HUES64 (cell line): Measurements from ENCODE around the gene ADORA2B.
"Not testable (repeated sequence)": the region's sequence is repeated elsewhere in the genome, so short reads cannot be mapped to it uniquely, and the experiment has no call there.

Experiments
- H3K27ac ChIP-seq: 2 replicates; pipeline ENCODE4 v1.7.0; 2013; ENCODE audit warnings: low read depth, low read length, inconsistent platforms
- H3K27me3 ChIP-seq: 2 replicates; pipeline ENCODE4 v1.6.1; 2013; ENCODE audit warnings: mild to moderate bottlenecking, low read length; ENCODE audit not compliant: insufficient read depth
- H3K36me3 ChIP-seq: 2 replicates; pipeline ENCODE4 v1.6.1; 2013; ENCODE audit warnings: mild to moderate bottlenecking, low read length; ENCODE audit not compliant: insufficient read depth
- H3K4me1 ChIP-seq: 2 replicates; pipeline ENCODE4 v1.6.1; 2013; ENCODE audit warnings: mild to moderate bottlenecking, low read length, moderate library complexity; ENCODE audit not compliant: insufficient read depth
- H3K4me3 ChIP-seq: 2 replicates; pipeline ENCODE4 v1.5.1; 2013; ENCODE audit warnings: mild to moderate bottlenecking, low read length, moderate library complexity
- H3K9ac ChIP-seq: 2 replicates; pipeline ENCODE4 v1.6.1; 2013; ENCODE audit warnings: mild to moderate bottlenecking, low read depth, low read length
- H3K9me3 ChIP-seq: 2 replicates; pipeline ENCODE4 v1.6.1; 2013; ENCODE audit warnings: low read depth, low read length; ENCODE audit not compliant: insufficient read depth
- WGBS: fragments of 150-250, 120-280 bp; methylation state at CpG from one replicate; pipeline ENCODE4 v1.1.7; 2013; ENCODE audit warnings: missing lambda C conversion rate; 5-methylcytosine and 5-hydroxymethylcytosine counted together

The ADORA2B gene

DNA sequence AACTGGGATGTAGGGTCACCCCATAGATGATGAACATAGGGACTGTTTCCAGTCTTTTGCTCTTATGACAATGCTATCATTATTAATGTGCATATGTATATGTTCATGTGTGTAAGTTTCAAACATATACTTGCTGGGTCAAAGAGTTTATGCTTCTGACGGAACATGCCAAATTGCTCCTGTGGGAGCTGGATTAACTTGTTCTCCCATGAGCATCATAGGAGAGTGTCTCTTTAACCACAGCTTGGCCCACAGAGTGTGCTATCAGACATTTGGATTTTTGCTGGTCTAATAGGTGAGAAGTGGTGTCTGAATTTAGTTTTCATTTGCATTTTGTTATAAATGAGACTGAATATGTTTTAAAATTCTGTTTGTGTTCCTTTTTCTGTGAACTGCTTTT lies 22.3 kb upstream of the ADORA2B start:
- H3K27ac ChIP-seq = no peak overlapping the region
- H3K36me3 ChIP-seq = no peaks in the 10 kb centered on the region
- no peaks in the 10 kb centered on the region for H3K4me1 ChIP-seq
- no peaks in the 10 kb centered on the region for H3K9me3 ChIP-seq
- no peak overlapping the region for H3K4me3 ChIP-seq
- no peaks in the 10 kb centered on the region for H3K27me3 ChIP-seq
- no peak overlapping the region for H3K9ac ChIP-seq
- WGBS = 84% methylated on average over 1 of the region's 1 CpG

DNA sequence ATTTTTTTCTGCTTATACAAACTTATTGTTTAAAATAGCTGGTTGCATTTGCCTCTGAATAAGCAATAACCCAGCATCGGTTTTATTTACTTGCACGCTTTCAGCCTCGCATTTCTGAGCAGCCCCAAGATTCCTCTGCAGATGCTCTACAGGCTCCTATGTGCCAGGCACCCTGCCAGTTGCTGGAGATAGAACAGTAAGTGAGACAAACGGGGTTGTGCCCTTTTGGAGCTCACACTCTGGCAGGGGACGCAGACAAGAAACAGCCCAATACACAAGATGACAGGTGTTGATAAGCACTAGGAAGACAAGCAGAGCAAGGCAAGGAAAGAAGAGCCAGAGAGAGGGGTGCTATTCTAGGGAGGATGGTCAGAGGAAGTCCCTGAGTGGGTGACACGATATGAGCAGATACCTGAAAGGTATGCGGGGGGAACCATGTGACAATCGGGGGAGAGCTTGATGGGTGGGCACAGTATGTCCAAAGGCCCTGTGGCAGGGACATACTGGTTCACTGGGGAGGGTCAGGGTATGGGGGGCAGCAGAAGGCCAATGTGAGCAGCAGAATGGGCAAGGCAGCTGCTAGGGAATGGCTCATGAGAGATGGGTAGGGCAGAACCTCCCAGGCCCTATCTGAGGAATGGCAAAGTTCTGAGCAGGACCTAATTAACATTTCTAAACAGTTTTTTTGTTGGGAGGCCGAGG lies 18.7 kb upstream of the ADORA2B start:
- H3K27me3 ChIP-seq = no peaks in the 10 kb centered on the region
- no peak overlapping the region for H3K9ac ChIP-seq
- H3K36me3 ChIP-seq = no peaks in the 10 kb centered on the region
- H3K9me3 ChIP-seq = no peaks in the 10 kb centered on the region
- no peak overlapping the region for H3K4me3 ChIP-seq
- H3K4me1 ChIP-seq = 0 out of 2 replicates have a peak, but pooled peaks cover 6% of the 10 kb centered on the region
- 91% methylated on average over 9 of the region's 9 CpGs for WGBS
- no peak overlapping the region for H3K27ac ChIP-seq

DNA sequence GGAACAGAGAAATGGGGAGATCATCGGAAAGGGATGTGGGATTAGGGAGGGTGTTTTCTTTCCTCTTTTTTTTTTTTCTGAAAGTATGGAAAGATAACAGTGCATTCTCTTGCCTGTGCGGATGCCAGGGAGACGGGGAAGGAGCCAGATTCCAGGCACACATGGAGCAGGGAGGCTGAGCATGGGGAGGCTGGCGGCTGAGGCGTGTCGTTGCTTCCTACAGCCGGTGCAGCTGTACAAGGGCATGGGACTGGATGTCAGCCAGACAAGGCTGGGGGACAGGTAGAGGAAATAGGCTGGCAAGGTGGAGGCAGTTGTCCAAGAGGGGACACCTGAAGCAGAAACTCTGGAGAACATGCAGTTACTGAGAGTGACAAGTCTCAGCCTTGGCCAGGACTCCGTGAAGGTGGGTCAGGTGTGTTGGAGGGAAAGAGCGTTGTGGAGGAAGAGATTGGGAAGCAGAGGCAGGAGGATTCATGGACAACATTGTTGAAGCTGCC lies 16.6 kb upstream of the ADORA2B start:
- Histone ChIP-seq H3K36me3 (no peaks in the 10 kb centered on the region), H3K9ac (no peak overlapping the region), H3K9me3 (no peaks in the 10 kb centered on the region), H3K4me3 (no peak overlapping the region), H3K27ac (no peak overlapping the region), H3K27me3 (no peaks in the 10 kb centered on the region), H3K4me1 (0 out of 2 replicates have a peak, but pooled peaks cover 6% of the 10 kb centered on the region)
- 93% methylated on average over 9 of the region's 9 CpGs for WGBS

DNA sequence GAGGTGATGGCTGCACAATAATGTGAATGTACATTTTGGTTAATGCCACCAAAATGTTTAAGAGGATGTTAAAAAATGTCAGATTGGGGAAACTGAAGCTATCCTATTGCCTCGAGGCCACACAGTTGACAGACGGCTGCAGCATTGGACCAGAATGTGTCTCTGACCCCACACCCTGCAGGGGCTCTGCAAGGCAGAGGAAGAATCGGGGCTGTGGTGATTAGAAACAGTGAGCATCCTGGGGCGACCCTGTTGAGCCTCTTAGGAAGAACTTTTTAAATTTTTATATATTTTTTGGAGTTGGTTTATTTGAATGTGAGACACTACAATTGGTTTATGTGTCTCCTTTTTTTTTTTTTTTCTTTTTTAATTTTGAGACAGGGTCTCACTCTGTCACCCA lies 15.0 kb upstream of the ADORA2B start:
- Histone ChIP-seq H3K9ac (no peak overlapping the region), H3K4me1 (0 out of 2 replicates have a peak, but pooled peaks cover 6% of the 10 kb centered on the region), H3K27me3 (no peaks in the 10 kb centered on the region), H3K36me3 (no peaks in the 10 kb centered on the region), H3K27ac (no peak overlapping the region), H3K4me3 (no peak overlapping the region), H3K9me3 (no peaks in the 10 kb centered on the region)
- WGBS = 92% methylated on average over 4 of the region's 4 CpGs

DNA sequence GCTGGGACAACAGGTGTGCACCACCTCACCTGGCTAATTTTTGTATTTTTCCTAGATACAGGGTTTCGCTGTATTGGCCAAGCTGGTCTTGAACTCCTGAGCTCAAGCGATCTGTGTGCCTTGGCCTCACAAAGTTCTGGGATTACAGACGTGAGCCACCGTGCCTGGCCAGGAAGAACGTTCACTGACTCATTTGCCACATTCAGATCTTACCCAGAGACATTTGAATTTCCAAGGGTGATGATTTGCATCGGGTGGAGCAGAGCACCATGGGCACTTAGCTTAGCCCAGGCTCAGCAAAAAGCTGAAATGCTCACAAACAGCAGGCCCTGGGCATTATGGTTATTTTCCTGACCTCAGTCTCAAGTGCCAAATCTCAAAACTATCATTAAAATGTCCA lies 14.5 kb upstream of the ADORA2B start:
- no peak overlapping the region for H3K27ac ChIP-seq
- H3K36me3 ChIP-seq = no peaks in the 10 kb centered on the region
- 58% methylated on average over 6 of the region's 6 CpGs for WGBS
- no peak overlapping the region for H3K9ac ChIP-seq
- no peaks in the 10 kb centered on the region for H3K9me3 ChIP-seq
- H3K4me1 ChIP-seq = 0 out of 2 replicates have a peak, but pooled peaks cover 6% of the 10 kb centered on the region
- H3K4me3 ChIP-seq = no peak overlapping the region
- H3K27me3 ChIP-seq = no peaks in the 10 kb centered on the region

DNA sequence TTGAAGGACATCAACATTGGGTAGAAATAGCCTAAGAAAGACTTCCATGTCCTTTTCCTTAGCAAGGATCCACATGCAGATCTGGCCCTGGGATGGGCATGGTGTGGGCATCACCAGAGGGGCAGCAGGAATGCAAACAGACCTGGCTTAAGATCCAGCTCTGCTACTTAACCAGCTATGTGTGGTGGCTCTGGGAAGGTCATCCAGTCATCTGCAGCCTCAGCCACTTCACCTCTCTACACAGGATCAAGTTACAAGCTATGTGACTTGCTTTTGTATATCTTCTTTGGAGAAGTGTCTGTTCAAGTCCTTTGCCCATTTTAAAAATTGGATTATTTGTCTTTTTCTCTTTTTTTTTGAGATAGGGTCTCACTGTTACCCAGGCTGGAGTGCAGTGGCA lies 13.5 kb upstream of the ADORA2B start:
- Histone ChIP-seq H3K27me3 (no peaks in the 10 kb centered on the region), H3K9ac (no peak overlapping the region), H3K9me3 (no peaks in the 10 kb centered on the region), H3K27ac (no peak overlapping the region), H3K36me3 (no peaks in the 10 kb centered on the region), H3K4me1 (0 out of 2 replicates have a peak, but pooled peaks cover 6% of the 10 kb centered on the region), H3K4me3 (no peak overlapping the region)

DNA sequence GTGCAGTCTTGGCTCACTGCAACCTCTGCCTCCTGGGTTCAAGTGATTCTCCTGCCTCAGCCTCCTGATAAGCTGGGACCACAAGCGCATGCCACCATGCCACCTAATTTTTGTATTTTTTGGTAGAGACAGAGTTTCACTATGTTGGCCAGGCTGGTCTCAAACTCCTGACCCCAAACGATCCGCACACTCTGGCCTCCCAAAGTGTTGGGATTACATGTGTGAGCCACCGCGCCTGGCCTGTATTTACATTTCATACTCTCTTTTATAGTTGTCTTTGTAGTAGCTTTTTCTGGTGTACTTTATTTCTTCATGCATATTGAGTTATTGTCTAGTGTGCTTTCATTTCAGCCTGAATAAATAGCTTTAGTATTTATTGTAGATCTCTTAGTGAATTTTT lies 10.1 kb upstream of the ADORA2B start:
- WGBS = 94% methylated on average over 3 of the region's 5 CpGs
- Histone ChIP-seq H3K9me3 (no peaks in the 10 kb centered on the region), H3K27ac (no peak overlapping the region), H3K4me3 (no peak overlapping the region), H3K36me3 (no peaks in the 10 kb centered on the region), H3K27me3 (no peaks in the 10 kb centered on the region), H3K9ac (no peak overlapping the region), H3K4me1 (0 out of 2 replicates have a peak, but pooled peaks cover 6% of the 10 kb centered on the region)

DNA sequence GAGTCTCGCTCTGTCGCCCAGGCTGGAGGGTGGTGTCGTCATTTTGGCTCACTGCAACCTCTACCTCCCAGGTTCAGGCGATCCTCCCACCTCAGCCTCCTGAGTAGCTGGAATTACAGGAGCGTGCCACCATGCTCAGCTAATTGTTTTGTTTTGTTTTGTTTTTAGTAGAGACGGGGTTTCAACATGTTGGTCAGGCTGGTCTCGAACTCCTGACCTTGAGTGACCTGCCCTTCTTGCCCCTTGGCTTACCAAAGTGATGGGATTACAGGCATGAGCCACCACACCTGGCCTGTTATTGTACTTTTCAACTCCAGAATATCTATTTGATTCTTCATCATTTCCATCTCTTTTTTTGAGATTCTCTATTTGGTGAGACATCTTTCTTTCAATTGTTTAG lies 9.0 kb upstream of the ADORA2B start:
- Histone ChIP-seq H3K9me3 (no peaks in the 10 kb centered on the region), H3K4me1 (no peaks in the 10 kb centered on the region), H3K36me3 (no peaks in the 10 kb centered on the region), H3K27ac (no peak overlapping the region), H3K4me3 (no peak overlapping the region), H3K9ac (no peak overlapping the region), H3K27me3 (no peaks in the 10 kb centered on the region)
- WGBS = 81% methylated on average over 7 of the region's 7 CpGs

DNA sequence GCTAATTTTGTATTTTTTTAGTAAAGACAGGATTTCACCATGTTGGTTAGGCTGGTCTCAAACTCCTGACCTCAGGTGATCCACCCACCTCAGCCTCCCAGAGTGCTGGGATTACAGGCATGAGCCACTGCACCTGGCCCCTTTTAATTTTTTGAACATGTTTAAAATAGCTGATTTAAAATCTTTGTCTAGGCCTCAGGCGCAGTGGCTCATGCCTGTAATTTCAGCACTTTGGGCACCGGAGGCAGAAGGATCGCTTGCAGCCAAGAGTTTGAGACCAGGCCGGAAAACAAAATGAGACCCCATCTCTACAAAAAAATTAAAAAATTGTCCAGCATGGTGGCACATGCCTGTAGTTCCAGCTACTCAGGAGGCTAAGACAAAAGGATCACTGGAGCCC lies 8.4 kb upstream of the ADORA2B start:
- H3K4me1 ChIP-seq, H3K27ac ChIP-seq, H3K4me3 ChIP-seq, H3K36me3 ChIP-seq, H3K9me3 ChIP-seq, H3K9ac ChIP-seq, H3K27me3 ChIP-seq: not testable (repeated sequence)
- WGBS = 95% methylated on average over 4 of the region's 4 CpGs

DNA sequence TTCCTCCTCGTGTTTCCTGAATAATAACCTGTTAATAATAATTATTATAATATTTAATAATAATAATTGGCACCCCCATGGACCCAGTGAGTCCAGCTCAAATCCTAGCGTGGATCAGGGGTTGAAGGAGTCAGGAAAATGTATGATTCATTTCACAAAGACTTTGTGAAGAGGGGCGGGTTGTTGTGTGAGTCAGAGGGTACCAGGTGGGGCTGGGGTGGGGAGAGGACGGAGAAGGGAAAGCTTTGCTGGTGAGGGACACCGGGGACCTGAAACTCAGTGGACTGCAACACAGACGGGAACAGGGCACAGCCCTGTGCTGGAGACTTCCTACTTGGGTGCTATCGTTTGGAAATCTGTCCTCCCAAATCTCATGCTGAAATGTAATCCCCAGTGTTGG lies 3.1 kb upstream of the ADORA2B start:
- Histone ChIP-seq H3K9me3 (no peaks in the 10 kb centered on the region), H3K4me1 (peaks cover 5% of the 10 kb centered on the region; the same call in 1 of the 2 replicates), H3K36me3 (no peaks in the 10 kb centered on the region), H3K27ac (no peak overlapping the region), H3K27me3 (peaks cover 42% of the 10 kb centered on the region), H3K9ac (no peak overlapping the region), H3K4me3 (no peak overlapping the region)
- 85% methylated on average over 6 of the region's 7 CpGs for WGBS

DNA sequence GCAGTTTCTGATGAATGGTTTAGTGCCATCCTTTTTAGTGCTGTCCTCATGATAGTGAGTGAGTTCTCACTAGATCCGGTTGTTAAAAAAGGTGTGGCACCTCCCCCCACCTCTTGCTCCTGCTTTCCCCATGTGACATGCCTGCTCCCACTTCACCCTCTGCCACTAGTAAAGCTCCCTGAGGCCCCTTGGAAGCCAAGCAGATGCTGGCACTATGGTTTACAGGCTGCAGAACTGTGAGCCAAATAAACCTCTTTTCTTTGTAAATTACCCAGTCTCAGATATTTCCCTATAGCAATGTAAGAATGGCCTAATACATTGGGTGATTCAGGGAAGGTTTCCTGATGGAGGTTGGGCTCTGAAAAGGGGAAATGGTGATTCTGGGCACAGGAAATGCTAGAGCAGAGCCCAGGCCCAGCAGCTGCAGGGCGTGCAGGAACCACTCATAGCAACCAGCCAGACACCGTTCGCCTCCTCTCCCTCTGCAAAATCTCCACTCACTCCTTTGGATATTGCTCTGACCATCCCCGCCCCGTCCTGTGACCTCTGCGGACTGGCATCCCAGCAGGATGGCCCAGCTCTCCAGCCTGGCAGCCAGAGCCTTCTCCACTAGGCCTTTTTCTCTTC lies 2.6 kb upstream of the ADORA2B start:
- H3K36me3 ChIP-seq = no peaks in the 10 kb centered on the region
- WGBS = 89% methylated on average over 7 of the region's 7 CpGs
- H3K9me3 ChIP-seq = no peaks in the 10 kb centered on the region
- H3K27ac ChIP-seq = no peak overlapping the region
- H3K27me3 ChIP-seq = peaks cover 47% of the 10 kb centered on the region
- no peak overlapping the region for H3K9ac ChIP-seq
- peaks cover 5% of the 10 kb centered on the region; the same call in 1 of the 2 replicates for H3K4me1 ChIP-seq
- H3K4me3 ChIP-seq = no peak overlapping the region
